ENCODE measurements around the gene RASGEF1B. TPM values are rescaled to one million over a fixed set of nuclear protein-coding genes. Genes with fewer than 3 reads are reported as not detected.

RASGEF1B gene
- total and polyA plus RNA-seq, 4 donors: 16.0 to 62.0 (median 27.1) TPM

DNA sequence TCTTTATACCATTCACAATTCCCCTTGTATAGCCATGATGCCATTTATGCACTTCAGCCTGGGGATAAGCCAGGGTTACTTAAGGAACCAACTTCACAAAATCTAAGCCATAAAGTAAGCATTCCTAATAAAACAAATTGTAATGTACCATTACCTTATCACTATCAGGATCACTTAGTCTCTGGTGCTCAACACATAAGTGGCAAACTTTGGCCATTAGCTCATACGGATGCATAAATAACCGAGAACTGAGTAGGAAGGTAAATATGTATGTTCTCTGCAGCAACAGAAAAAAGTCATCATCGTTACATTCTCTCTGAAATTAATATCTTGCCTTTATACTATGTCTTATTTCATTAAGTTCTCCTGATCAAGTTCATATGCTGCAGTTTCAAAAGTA lies 14.4 kb downstream of the RASGEF1B start:
- H3K36me3 ChIP-seq (ENCODE audit: control insufficient read depth in 4 of 4, insufficient read depth in 4 of 4, low read length in 4 of 4): peaks cover 11 to 24% (median 13%) of the 10 kb centered on the region in 4 donors
- H3K27me3 ChIP-seq (ENCODE audit: control insufficient read depth in 3 of 3, insufficient read depth in 3 of 3, low read length in 2 of 3): no peaks in the 10 kb centered on the region
- no peak overlapping the region for H3K4me3 ChIP-seq
- DNase-seq (no peak), ATAC-seq (ENCODE audit: insufficient read depth, low FRiP score) (no peak)
- TF ChIP-seq, protein P1, sequence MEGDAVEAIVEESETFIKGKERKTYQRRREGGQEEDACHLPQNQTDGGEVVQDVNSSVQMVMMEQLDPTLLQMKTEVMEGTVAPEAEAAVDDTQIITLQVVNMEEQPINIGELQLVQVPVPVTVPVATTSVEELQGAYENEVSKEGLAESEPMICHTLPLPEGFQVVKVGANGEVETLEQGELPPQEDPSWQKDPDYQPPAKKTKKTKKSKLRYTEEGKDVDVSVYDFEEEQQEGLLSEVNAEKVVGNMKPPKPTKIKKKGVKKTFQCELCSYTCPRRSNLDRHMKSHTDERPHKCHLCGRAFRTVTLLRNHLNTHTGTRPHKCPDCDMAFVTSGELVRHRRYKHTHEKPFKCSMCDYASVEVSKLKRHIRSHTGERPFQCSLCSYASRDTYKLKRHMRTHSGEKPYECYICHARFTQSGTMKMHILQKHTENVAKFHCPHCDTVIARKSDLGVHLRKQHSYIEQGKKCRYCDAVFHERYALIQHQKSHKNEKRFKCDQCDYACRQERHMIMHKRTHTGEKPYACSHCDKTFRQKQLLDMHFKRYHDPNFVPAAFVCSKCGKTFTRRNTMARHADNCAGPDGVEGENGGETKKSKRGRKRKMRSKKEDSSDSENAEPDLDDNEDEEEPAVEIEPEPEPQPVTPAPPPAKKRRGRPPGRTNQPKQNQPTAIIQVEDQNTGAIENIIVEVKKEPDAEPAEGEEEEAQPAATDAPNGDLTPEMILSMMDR (IDR thresholded peaks at IDR 0.05; ENCODE audit: control extremely low read depth, extremely low read depth): no peak
- no peaks in the 10 kb centered on the region for H3K9me3 ChIP-seq (ENCODE audit: control insufficient read depth in 4 of 4, insufficient read depth in 3 of 4, low read length in 3 of 4)
- no peak overlapping the region for H3K27ac ChIP-seq (ENCODE audit: low read depth in 1 of 2, low read length in 1 of 2)
- no peak overlapping the region for H3K9ac ChIP-seq (ENCODE audit: insufficient read depth in 1 of 2, low read length in 2 of 2)
- WGBS, 2 donors: 72 to 89% methylated on average over 3 of the region's 3 CpGs
- H3K4me1 ChIP-seq (ENCODE audit: control insufficient read depth in 5 of 5, insufficient read depth in 5 of 5, low read length in 5 of 5): peaks cover 0 to 4% (median 0%) of the 10 kb centered on the region in 5 donors

DNA sequence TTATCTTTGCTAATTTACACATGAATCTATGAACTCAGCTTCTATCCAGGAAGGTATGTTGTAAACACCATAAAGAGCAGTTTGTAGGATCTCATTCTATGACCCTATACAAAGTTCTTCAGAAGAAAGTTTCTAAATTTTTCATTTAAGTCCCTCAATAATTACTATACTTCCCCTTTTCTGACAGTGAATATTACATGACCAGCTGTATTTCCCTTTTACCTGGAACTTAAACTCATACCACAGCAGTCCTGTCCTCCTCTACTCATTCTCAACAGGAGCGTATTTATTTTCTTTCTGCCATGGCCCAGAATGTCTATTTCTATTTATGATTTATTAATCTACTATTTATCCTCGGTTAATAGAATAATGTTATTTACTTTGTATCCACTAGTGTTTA lies 15.8 kb downstream of the RASGEF1B start:
- peaks cover 11 to 25% (median 14%) of the 10 kb centered on the region in 4 donors for H3K36me3 ChIP-seq (ENCODE audit: control insufficient read depth in 4 of 4, insufficient read depth in 4 of 4, low read length in 4 of 4)
- TF ChIP-seq, protein P1 (IDR thresholded peaks at IDR 0.05; ENCODE audit: control extremely low read depth, extremely low read depth): no peak

DNA sequence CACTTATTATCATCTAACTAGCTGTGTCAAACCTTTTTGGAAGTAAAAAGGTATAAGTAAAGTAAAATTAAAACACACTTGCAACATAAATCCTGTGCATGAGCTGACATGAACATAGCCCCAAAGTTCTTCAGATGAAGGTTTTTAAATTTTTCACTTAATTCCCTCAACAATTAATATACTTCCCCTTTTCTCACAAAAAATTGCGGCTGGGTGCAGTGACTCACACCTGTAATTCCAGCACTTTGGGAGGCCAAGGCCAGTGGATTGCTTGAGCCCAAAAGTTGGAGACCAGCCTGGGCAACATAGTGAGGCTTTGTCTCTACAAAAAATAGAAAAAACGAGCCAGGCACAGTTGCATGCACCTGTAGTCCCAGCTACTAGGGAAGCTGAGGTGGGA lies 16.8 kb downstream of the RASGEF1B start:
- ATAC-seq (ENCODE audit: insufficient read depth, low FRiP score) (no peak), DNase-seq (no peak)
- Histone ChIP-seq H3K4me3 (no peak overlapping the region), H3K9me3 (ENCODE audit: control insufficient read depth in 4 of 4, insufficient read depth in 3 of 4, low read length in 3 of 4) (no peaks in the 10 kb centered on the region), H3K36me3 (ENCODE audit: control insufficient read depth in 4 of 4, insufficient read depth in 4 of 4, low read length in 4 of 4) (peaks cover 11 to 27% (median 14%) of the 10 kb centered on the region in 4 donors), H3K9ac (ENCODE audit: insufficient read depth in 1 of 2, low read length in 2 of 2) (no peak overlapping the region), H3K27me3 (ENCODE audit: control insufficient read depth in 3 of 3, insufficient read depth in 3 of 3, low read length in 2 of 3) (no peaks in the 10 kb centered on the region), H3K27ac (ENCODE audit: low read depth in 1 of 2, low read length in 1 of 2) (no peak overlapping the region), H3K4me1 (ENCODE audit: control insufficient read depth in 5 of 5, insufficient read depth in 5 of 5, low read length in 5 of 5) (no peaks in the 10 kb centered on the region)
- TF ChIP-seq, protein P1 (IDR thresholded peaks at IDR 0.05; ENCODE audit: control extremely low read depth, extremely low read depth): no peak
- 62 to 80% methylated on average over 2 of the region's 2 CpGs for WGBS, 2 donors

More for the DNA sequence above, 15.8 kb downstream of the RASGEF1B start:
- ATAC-seq (ENCODE audit: insufficient read depth, low FRiP score): no peak
- Histone ChIP-seq H3K4me1 (ENCODE audit: control insufficient read depth in 5 of 5, insufficient read depth in 5 of 5, low read length in 5 of 5) (no peaks in the 10 kb centered on the region), H3K27ac (ENCODE audit: low read depth in 1 of 2, low read length in 1 of 2) (no peak overlapping the region), H3K9me3 (ENCODE audit: control insufficient read depth in 4 of 4, insufficient read depth in 3 of 4, low read length in 3 of 4) (no peaks in the 10 kb centered on the region), H3K27me3 (ENCODE audit: control insufficient read depth in 3 of 3, insufficient read depth in 3 of 3, low read length in 2 of 3) (no peaks in the 10 kb centered on the region), H3K9ac (ENCODE audit: insufficient read depth in 1 of 2, low read length in 2 of 2) (no peak overlapping the region), H3K4me3 (no peak overlapping the region)
- DNase-seq: no peak
- 50 to 68% methylated on average over 2 of the region's 2 CpGs for WGBS, 2 donors

DNA sequence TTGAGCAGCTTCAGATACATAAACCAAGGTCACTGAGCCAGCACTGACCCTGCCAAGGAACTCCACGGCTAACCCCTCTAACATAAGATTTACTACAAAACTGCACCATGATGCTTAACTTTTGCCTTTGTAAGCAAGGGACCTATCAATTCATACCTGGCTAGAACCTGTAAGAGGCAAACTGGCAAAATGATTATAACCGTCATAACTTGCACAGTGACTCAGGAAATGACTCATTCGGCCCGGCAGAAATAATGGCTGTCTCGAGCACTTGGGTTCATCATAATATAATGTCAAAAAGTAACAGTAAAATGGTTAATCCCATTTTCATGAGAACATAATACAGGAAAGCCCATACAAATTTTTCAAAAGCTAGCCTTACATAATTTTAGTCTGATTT lies 17.2 kb downstream of the RASGEF1B start:
- TF ChIP-seq, protein P1 (IDR thresholded peaks at IDR 0.05; ENCODE audit: control extremely low read depth, extremely low read depth): no peak
- H3K9ac ChIP-seq (ENCODE audit: insufficient read depth in 1 of 2, low read length in 2 of 2): no peak overlapping the region
- ATAC-seq (ENCODE audit: insufficient read depth, low FRiP score) (no peak), DNase-seq (no peak)
- no peaks in the 10 kb centered on the region for H3K4me1 ChIP-seq (ENCODE audit: control insufficient read depth in 5 of 5, insufficient read depth in 5 of 5, low read length in 5 of 5)
- H3K9me3 ChIP-seq (ENCODE audit: control insufficient read depth in 4 of 4, insufficient read depth in 3 of 4, low read length in 3 of 4): no peaks in the 10 kb centered on the region
- peaks cover 11 to 27% (median 14%) of the 10 kb centered on the region in 4 donors for H3K36me3 ChIP-seq (ENCODE audit: control insufficient read depth in 4 of 4, insufficient read depth in 4 of 4, low read length in 4 of 4)
- no peak overlapping the region for H3K27ac ChIP-seq (ENCODE audit: low read depth in 1 of 2, low read length in 1 of 2)
- H3K27me3 ChIP-seq (ENCODE audit: control insufficient read depth in 3 of 3, insufficient read depth in 3 of 3, low read length in 2 of 3): no peaks in the 10 kb centered on the region
- H3K4me3 ChIP-seq: no peak overlapping the region
- WGBS, 2 donors: 43% methylated on average over 5 of the region's 5 CpGs

Measured in lung (tissue), 12 donors.